IPS-18a (cell line): ENCODE results near the gene TTC8.

Experiments
- H3K27ac ChIP-seq: one replicate; pipeline ENCODE4 v1.5.1; 2013; ENCODE audit warnings: low read length
- H3K27me3 ChIP-seq: one replicate; pipeline ENCODE4 v1.6.1; 2013; ENCODE audit warnings: mild to moderate bottlenecking, low read length; ENCODE audit not compliant: control insufficient read depth, insufficient read depth
- H3K36me3 ChIP-seq: one replicate; pipeline ENCODE4 v1.6.1; 2013; ENCODE audit warnings: low read depth, low read length; ENCODE audit not compliant: control insufficient read depth
- H3K4me1 ChIP-seq: one replicate; pipeline ENCODE4 v1.6.1; 2013; ENCODE audit warnings: low read depth, low read length; ENCODE audit not compliant: control insufficient read depth
- H3K4me3 ChIP-seq: one replicate; pipeline ENCODE4 v1.5.1; 2013; ENCODE audit warnings: low read length
- H3K9ac ChIP-seq: one replicate; pipeline ENCODE4 v1.6.1; 2013; ENCODE audit warnings: mild to moderate bottlenecking, low read length, moderate library complexity
- H3K9me3 ChIP-seq: one replicate; pipeline ENCODE4 v1.6.1; 2013; ENCODE audit warnings: low read depth, low read length; ENCODE audit not compliant: control insufficient read depth

The TTC8 gene

GRCh38 chr14:88870777-88871176 is 46.3 kb downstream of the TTC8 start:
- H3K27ac ChIP-seq, result no peak overlapping the region
- H3K36me3 ChIP-seq, result peaks cover 18% of the 10 kb centered on the region
- no peak overlapping the region for H3K9ac ChIP-seq
- no peaks in the 10 kb centered on the region for H3K9me3 ChIP-seq
- H3K4me3 ChIP-seq, result no peak overlapping the region
- no peaks in the 10 kb centered on the region for H3K27me3 ChIP-seq
- no peaks in the 10 kb centered on the region for H3K4me1 ChIP-seq

- H3K9me3 ChIP-seq, result no peaks in the 10 kb centered on the region
- no peak overlapping the region for H3K4me3 ChIP-seq
- H3K27me3 ChIP-seq, result no peaks in the 10 kb centered on the region
- H3K36me3 ChIP-seq, result peaks cover 18% of the 10 kb centered on the region
- no peaks in the 10 kb centered on the region for H3K4me1 ChIP-seq
- H3K9ac ChIP-seq, result no peak overlapping the region
- no peak overlapping the region for H3K27ac ChIP-seq
Observed at GRCh38 chr14:88871429-88871828, 47.0 kb downstream of the TTC8 start.

- peaks cover 18% of the 10 kb centered on the region for H3K36me3 ChIP-seq
- no peaks in the 10 kb centered on the region for H3K9me3 ChIP-seq
- H3K9ac ChIP-seq, result no peak overlapping the region
- no peak overlapping the region for H3K4me3 ChIP-seq
- no peaks in the 10 kb centered on the region for H3K27me3 ChIP-seq
- no peaks in the 10 kb centered on the region for H3K4me1 ChIP-seq
- H3K27ac ChIP-seq, result no peak overlapping the region
Observed at GRCh38 chr14:88872976-88873375, 48.5 kb downstream of the TTC8 start.

- Histone ChIP-seq H3K27ac (no peak overlapping the region), H3K4me3 (no peak overlapping the region), H3K27me3 (no peaks in the 10 kb centered on the region), H3K9me3 (no peaks in the 10 kb centered on the region), H3K36me3 (peaks cover 9% of the 10 kb centered on the region), H3K9ac (no peak overlapping the region), H3K4me1 (no peaks in the 10 kb centered on the region)
Observed at GRCh38 chr14:88877192-88877591, 52.7 kb downstream of the TTC8 start.

GRCh38 chr14:88879022-88879421 is 54.6 kb downstream of the TTC8 start:
- Histone ChIP-seq H3K27ac (no peak overlapping the region), H3K9me3 (no peaks in the 10 kb centered on the region), H3K9ac (no peak overlapping the region), H3K4me3 (no peak overlapping the region), H3K36me3 (no peaks in the 10 kb centered on the region), H3K4me1 (no peaks in the 10 kb centered on the region), H3K27me3 (no peaks in the 10 kb centered on the region)

GRCh38 chr14:88882236-88882635 is 57.8 kb downstream of the TTC8 start:
- H3K27me3 ChIP-seq, result no peaks in the 10 kb centered on the region
- H3K27ac ChIP-seq, result no peak overlapping the region
- H3K4me3 ChIP-seq, result no peak overlapping the region
- no peaks in the 10 kb centered on the region for H3K36me3 ChIP-seq
- no peak overlapping the region for H3K9ac ChIP-seq
- H3K9me3 ChIP-seq, result no peaks in the 10 kb centered on the region
- H3K4me1 ChIP-seq, result no peaks in the 10 kb centered on the region

- Histone ChIP-seq H3K9ac (no peak overlapping the region), H3K4me1 (no peaks in the 10 kb centered on the region), H3K27ac (no peak overlapping the region), H3K9me3 (no peaks in the 10 kb centered on the region), H3K27me3 (no peaks in the 10 kb centered on the region), H3K4me3 (no peak overlapping the region), H3K36me3 (no peaks in the 10 kb centered on the region)
Observed at GRCh38 chr14:88895116-88895515, 70.7 kb downstream of the TTC8 start.

GRCh38 chr14:88901189-88901588 is 76.7 kb downstream of the TTC8 start:
- Histone ChIP-seq H3K9me3 (no peaks in the 10 kb centered on the region), H3K36me3 (no peaks in the 10 kb centered on the region)

GRCh38 chr14:88901991-88902390 is 77.5 kb downstream of the TTC8 start:
- no peaks in the 10 kb centered on the region for H3K27me3 ChIP-seq
- H3K9ac ChIP-seq, result no peak overlapping the region
- H3K4me3 ChIP-seq, result no peak overlapping the region
- no peaks in the 10 kb centered on the region for H3K36me3 ChIP-seq
- no peaks in the 10 kb centered on the region for H3K4me1 ChIP-seq
- H3K9me3 ChIP-seq, result no peaks in the 10 kb centered on the region
- H3K27ac ChIP-seq, result no peak overlapping the region

More at GRCh38 chr14:88901189-88901588, 76.7 kb downstream of the TTC8 start:
- Histone ChIP-seq H3K9ac (no peak overlapping the region), H3K4me3 (no peak overlapping the region), H3K27ac (no peak overlapping the region), H3K4me1 (no peaks in the 10 kb centered on the region), H3K27me3 (no peaks in the 10 kb centered on the region)

- Histone ChIP-seq H3K9ac (no peak overlapping the region), H3K27ac (no peak overlapping the region), H3K9me3 (no peaks in the 10 kb centered on the region), H3K4me1 (no peaks in the 10 kb centered on the region), H3K36me3 (no peaks in the 10 kb centered on the region), H3K4me3 (no peak overlapping the region), H3K27me3 (no peaks in the 10 kb centered on the region)
Observed at GRCh38 chr14:88902850-88903249, 78.4 kb downstream of the TTC8 start.

GRCh38 chr14:88904206-88904647 is 79.8 kb downstream of the TTC8 start:
- Histone ChIP-seq H3K27me3 (no peaks in the 10 kb centered on the region), H3K36me3 (no peaks in the 10 kb centered on the region), H3K27ac (no peak overlapping the region), H3K9me3 (no peaks in the 10 kb centered on the region), H3K4me3 (no peak overlapping the region), H3K9ac (no peak overlapping the region), H3K4me1 (no peaks in the 10 kb centered on the region)

- Histone ChIP-seq H3K27me3 (no peaks in the 10 kb centered on the region), H3K36me3 (no peaks in the 10 kb centered on the region), H3K4me3 (no peak overlapping the region), H3K9me3 (no peaks in the 10 kb centered on the region), H3K4me1 (no peaks in the 10 kb centered on the region), H3K9ac (no peak overlapping the region), H3K27ac (no peak overlapping the region)
Observed at GRCh38 chr14:88904864-88905263, 80.4 kb downstream of the TTC8 start.
